ENCODE data around the gene OSBP2.

GRCh38 chr22:30855677-30856518 is 161.2 kb downstream of the OSBP2 start:
- TF ChIP-seq POLR2A (IDR thresholded peaks at IDR 0.05) (no peak), CTCF (IDR thresholded peaks at IDR 0.05) (no peak)
